RPMI8226 (cell line): ENCODE results near the gene C2CD2L.
A peak's percentile ranks its signal among the peaks of the same experiment; 100 is the strongest.
"Not testable (repeated sequence)": the region's sequence is repeated elsewhere in the genome, so short reads cannot be mapped to it uniquely, and the experiment has no call there.

Source experiments
- DNase-seq: peaks from one replicate; pipeline ENCODE4 v3.0.0-alpha.2; 2015

Gene C2CD2L

GRCh38 chr11:119093942-119094815 lies 13.0 kb upstream of the C2CD2L start:
- DNase-seq = peak; percentile 31

GRCh38 chr11:119094816-119095065 lies 12.4 kb upstream of the C2CD2L start:
- DNase-seq = peak; percentile 78

GRCh38 chr11:119095066-119095880 lies 11.9 kb upstream of the C2CD2L start:
- peak; percentile 98 for DNase-seq

GRCh38 chr11:119099711-119100110 lies 7.4 kb upstream of the C2CD2L start:
- DNase-seq = no peak

- peak; percentile 32 for DNase-seq
Observed at GRCh38 chr11:119100246-119100970, 6.7 kb upstream of the C2CD2L start.

- DNase-seq = peak; percentile 50
Observed at GRCh38 chr11:119100994-119101758, 6.0 kb upstream of the C2CD2L start.

- peak; percentile 91 for DNase-seq
Observed at GRCh38 chr11:119101759-119102423, 5.3 kb upstream of the C2CD2L start, which contains the start of gene DPAGT1. Gene DPAGT1 (minus strand): TSS chr11:119101853. CDS start chr11:119101655, 198 bp downstream.

- DNase-seq = not testable (repeated sequence)
Observed at GRCh38 chr11:119103161-119103664, 3.9 kb upstream of the C2CD2L start.

- no peak for DNase-seq
Observed at GRCh38 chr11:119103793-119104192, 3.4 kb upstream of the C2CD2L start.

GRCh38 chr11:119107538-119108145 lies 498 bp downstream of the C2CD2L start:
- DNase-seq = no peak

- DNase-seq = peak; percentile 78
Observed at GRCh38 chr11:119108146-119108856, 1.2 kb downstream of the C2CD2L start.

- no peak for DNase-seq
Observed at GRCh38 chr11:119108857-119109221, 1.7 kb downstream of the C2CD2L start.

- no peak for DNase-seq
Observed at GRCh38 chr11:119109843-119110242, 2.7 kb downstream of the C2CD2L start.

GRCh38 chr11:119110439-119110838 lies 3.3 kb downstream of the C2CD2L start:
- no peak for DNase-seq

GRCh38 chr11:119111361-119111925 lies 4.3 kb downstream of the C2CD2L start:
- DNase-seq = no peak

- DNase-seq = no peak
Observed at GRCh38 chr11:119112314-119113020, 5.3 kb downstream of the C2CD2L start.

- DNase-seq = no peak
Observed at GRCh38 chr11:119113716-119114115, 6.6 kb downstream of the C2CD2L start.

GRCh38 chr11:119114351-119114750 lies 7.2 kb downstream of the C2CD2L start:
- DNase-seq = no peak

GRCh38 chr11:119115484-119116234 lies 8.5 kb downstream of the C2CD2L start:
- DNase-seq = no peak
